Measurements from ENCODE around the gene C3. TPM values are rescaled to one million over a fixed set of nuclear protein-coding genes. Genes with fewer than 3 reads are reported as not detected.

C3 gene
- total and polyA plus RNA-seq, 2 donors from 2014 or later: 452 to 3,831 TPM

DNA sequence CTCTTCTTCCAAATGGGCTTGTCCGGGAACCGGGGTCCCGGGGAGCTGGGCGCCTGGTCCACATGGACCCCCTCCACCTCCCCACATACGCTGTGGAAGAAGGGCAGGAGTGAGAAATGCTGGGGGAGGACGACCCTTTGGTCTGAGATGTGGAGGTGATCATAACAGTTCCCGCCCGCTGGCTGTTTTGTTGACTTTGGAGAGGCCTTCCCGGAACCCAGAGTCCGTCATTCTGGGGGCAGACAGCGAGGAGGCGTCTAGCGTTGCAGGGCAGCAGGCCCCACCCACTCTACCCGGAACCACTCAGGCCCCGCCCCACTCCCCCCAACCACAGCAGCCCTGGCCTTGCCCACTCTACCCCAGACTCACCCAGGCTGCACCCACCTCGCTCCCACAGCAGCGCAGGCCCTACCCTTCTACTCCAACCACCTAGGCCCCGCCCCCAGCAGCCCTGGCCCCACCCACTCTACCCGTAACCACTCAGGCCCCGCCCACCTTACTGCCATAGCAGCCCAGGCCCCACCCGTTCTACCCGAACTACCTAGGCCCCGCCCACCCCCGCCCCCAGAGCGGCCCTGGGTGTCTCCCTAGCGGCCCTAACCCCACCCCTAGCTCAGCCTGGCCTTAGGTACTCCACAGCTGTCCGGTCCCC, 9.8 kb upstream of the C3 start:
- Histone ChIP-seq H3K9me3 (ENCODE audit: control insufficient read depth in 2 of 3, insufficient read depth in 1 of 3, low read length in 3 of 3) (no peaks in the 10 kb centered on the region), H3K4me1 (ENCODE audit: control insufficient read depth in 2 of 3, insufficient read depth in 2 of 3, low read depth in 1 of 3, low read length in 3 of 3) (peaks cover 0 to 5% (median 1%) of the 10 kb centered on the region in 3 donors), H3K27me3 (ENCODE audit: control insufficient read depth, insufficient read depth, low read length) (no peaks in the 10 kb centered on the region), H3K9ac (ENCODE audit: low read length in 3 of 3) (no peak overlapping the region), H3K27ac (ENCODE audit: low read depth in 2 of 2, low read length in 2 of 2) (no peak overlapping the region), H3K36me3 (ENCODE audit: control insufficient read depth in 2 of 3, insufficient read depth in 3 of 3, low read length in 3 of 3) (no peaks in the 10 kb centered on the region), H3K4me3 (ENCODE audit: low read length in 3 of 3) (no peak overlapping the region)
- FAIRE-seq (no peak), DNase-seq (peak; percentile 41 to 94 (median 81))
- TF ChIP-seq, protein P1, sequence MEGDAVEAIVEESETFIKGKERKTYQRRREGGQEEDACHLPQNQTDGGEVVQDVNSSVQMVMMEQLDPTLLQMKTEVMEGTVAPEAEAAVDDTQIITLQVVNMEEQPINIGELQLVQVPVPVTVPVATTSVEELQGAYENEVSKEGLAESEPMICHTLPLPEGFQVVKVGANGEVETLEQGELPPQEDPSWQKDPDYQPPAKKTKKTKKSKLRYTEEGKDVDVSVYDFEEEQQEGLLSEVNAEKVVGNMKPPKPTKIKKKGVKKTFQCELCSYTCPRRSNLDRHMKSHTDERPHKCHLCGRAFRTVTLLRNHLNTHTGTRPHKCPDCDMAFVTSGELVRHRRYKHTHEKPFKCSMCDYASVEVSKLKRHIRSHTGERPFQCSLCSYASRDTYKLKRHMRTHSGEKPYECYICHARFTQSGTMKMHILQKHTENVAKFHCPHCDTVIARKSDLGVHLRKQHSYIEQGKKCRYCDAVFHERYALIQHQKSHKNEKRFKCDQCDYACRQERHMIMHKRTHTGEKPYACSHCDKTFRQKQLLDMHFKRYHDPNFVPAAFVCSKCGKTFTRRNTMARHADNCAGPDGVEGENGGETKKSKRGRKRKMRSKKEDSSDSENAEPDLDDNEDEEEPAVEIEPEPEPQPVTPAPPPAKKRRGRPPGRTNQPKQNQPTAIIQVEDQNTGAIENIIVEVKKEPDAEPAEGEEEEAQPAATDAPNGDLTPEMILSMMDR (IDR thresholded peaks at IDR 0.05; ENCODE audit: borderline replicate concordance, extremely low read depth, insufficient read depth): no peak
- intact Hi-C loops (cut with DNase I): no loop called here

DNA sequence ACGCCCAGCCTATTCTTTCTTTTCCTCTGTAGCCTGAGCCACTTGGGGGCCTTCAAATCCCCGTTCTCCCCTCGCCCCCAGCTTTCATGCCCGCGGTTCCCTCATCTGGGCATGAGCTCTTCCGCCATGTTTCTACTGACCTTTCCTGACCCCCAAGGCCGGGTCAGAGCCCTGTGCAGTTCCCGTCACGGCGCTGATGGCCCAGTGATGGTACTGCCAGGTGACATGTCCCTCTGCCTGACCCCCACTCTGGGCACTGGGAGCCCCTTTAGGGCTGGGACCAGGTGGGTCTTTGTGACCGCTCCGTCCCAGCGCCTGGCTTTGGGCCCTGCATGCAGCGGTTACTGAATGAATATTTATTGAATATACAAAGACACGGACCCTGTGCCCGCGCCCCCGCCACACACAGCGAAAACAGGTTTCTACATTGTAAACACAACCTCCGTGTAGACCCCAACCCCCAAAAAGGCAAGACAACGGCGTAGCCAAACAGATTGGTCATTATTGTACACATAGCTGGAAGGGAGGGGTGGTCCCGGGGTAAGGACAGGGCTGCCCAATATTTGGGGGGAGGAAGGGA, 9.2 kb upstream of the C3 start:
- FAIRE-seq (no peak), DNase-seq (peak in 1 of 5 donors; percentile 55)
- TF ChIP-seq, protein P1 (IDR thresholded peaks at IDR 0.05; ENCODE audit: borderline replicate concordance, extremely low read depth, insufficient read depth): no peak
- Histone ChIP-seq H3K36me3 (ENCODE audit: control insufficient read depth in 2 of 3, insufficient read depth in 3 of 3, low read length in 3 of 3) (no peaks in the 10 kb centered on the region), H3K9me3 (ENCODE audit: control insufficient read depth in 2 of 3, insufficient read depth in 1 of 3, low read length in 3 of 3) (no peaks in the 10 kb centered on the region), H3K4me3 (ENCODE audit: low read length in 3 of 3) (no peak overlapping the region), H3K4me1 (ENCODE audit: control insufficient read depth in 2 of 3, insufficient read depth in 2 of 3, low read depth in 1 of 3, low read length in 3 of 3) (peaks cover 0 to 5% (median 0%) of the 10 kb centered on the region in 3 donors), H3K9ac (ENCODE audit: low read length in 3 of 3) (no peak overlapping the region), H3K27ac (ENCODE audit: low read depth in 2 of 2, low read length in 2 of 2) (no peak overlapping the region), H3K27me3 (ENCODE audit: control insufficient read depth, insufficient read depth, low read length) (no peaks in the 10 kb centered on the region)
- intact Hi-C loops (cut with DNase I): no loop called here

DNA sequence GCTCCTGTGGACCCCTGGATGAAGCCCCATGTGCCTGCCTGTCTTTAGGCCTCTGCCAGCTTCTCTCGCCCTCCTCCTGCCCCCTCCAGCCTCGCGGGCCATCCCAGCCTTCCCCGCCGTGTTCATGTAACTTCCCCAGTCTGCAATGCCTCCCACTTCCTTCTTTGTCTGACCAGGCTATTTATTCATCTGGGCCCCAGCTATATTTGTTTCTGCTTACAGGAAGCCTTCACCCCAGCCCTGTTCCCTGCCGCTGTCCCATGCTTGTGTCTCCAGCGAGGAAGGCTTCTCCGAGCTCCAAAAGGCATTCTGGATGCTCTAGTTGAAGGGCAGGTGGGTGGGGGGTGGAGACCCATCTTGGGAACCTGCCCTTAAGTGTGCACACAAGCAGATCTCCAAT, 7.9 kb upstream of the C3 start:
- no peaks in the 10 kb centered on the region for H3K36me3 ChIP-seq (ENCODE audit: control insufficient read depth in 2 of 3, insufficient read depth in 3 of 3, low read length in 3 of 3)
- no peak overlapping the region for H3K4me3 ChIP-seq (ENCODE audit: low read length in 3 of 3)
- DNase-seq: no peak
- TF ChIP-seq, protein P1 (IDR thresholded peaks at IDR 0.05; ENCODE audit: borderline replicate concordance, extremely low read depth, insufficient read depth): no peak
- H3K4me1 ChIP-seq (ENCODE audit: control insufficient read depth in 2 of 3, insufficient read depth in 2 of 3, low read depth in 1 of 3, low read length in 3 of 3): peaks cover 0 to 5% (median 0%) of the 10 kb centered on the region in 3 donors
- H3K9ac ChIP-seq (ENCODE audit: low read length in 3 of 3): no peak overlapping the region
- FAIRE-seq: no peak
- H3K9me3 ChIP-seq (ENCODE audit: control insufficient read depth in 2 of 3, insufficient read depth in 1 of 3, low read length in 3 of 3): no peaks in the 10 kb centered on the region
- H3K27me3 ChIP-seq (ENCODE audit: control insufficient read depth, insufficient read depth, low read length): no peaks in the 10 kb centered on the region
- no peak overlapping the region for H3K27ac ChIP-seq (ENCODE audit: low read depth in 2 of 2, low read length in 2 of 2)
- intact Hi-C loops (cut with DNase I): no loop called here

Measured in kidney (tissue), 14 donors.